Measurements from ENCODE around the gene CFAP97D2.
"Not testable (repeated sequence)": the region's sequence is repeated elsewhere in the genome, so short reads cannot be mapped to it uniquely, and the experiment has no call there.

CFAP97D2 gene

DNA sequence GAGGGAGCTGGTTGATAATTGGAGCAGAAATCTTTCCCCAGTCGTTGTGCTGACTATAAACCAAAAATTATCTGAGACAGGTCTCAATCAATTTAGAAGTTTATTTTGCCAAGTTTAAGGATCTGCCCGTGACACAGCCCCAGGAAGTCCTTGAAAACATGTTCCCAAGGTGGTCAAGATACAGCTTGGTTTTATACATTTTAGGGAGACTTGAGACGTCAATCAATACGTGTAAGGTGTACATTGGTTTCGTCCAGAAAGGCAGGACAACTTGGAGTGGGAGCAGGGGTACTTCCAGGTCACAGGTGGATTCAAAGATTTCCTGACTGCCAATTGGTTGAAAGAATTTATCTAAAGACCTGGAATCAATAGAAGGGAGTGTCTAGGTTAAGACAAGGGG, 17.6 kb downstream of the CFAP97D2 start:
- H3K4me3 ChIP-seq (replicated peaks; ENCODE audit: low read depth, low read length) = no peak overlapping the region
- DNase-seq (ENCODE audit: extremely low read depth, low read depth) = no peak

DNA sequence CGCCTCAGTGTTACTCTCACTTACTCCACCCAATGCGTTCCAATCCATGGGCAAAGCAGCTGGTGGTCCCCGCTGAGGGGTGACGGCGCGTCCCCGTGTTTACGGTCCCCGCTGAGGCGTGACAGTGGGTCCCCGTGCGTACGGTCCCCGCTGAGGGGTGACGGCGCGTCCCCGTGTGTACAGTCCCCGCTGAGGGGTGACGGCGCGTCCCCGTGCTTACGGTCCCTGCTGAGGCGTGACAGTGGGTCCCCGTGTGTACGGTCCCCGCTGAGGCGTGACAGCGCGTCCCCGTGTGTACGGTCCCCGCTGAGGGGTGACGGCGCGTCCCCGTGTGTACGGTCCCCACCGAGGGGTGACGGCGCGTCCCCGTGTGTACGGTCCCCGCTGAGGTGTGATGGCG, 19.5 kb downstream of the CFAP97D2 start:
- TF ChIP-seq, protein P1, sequence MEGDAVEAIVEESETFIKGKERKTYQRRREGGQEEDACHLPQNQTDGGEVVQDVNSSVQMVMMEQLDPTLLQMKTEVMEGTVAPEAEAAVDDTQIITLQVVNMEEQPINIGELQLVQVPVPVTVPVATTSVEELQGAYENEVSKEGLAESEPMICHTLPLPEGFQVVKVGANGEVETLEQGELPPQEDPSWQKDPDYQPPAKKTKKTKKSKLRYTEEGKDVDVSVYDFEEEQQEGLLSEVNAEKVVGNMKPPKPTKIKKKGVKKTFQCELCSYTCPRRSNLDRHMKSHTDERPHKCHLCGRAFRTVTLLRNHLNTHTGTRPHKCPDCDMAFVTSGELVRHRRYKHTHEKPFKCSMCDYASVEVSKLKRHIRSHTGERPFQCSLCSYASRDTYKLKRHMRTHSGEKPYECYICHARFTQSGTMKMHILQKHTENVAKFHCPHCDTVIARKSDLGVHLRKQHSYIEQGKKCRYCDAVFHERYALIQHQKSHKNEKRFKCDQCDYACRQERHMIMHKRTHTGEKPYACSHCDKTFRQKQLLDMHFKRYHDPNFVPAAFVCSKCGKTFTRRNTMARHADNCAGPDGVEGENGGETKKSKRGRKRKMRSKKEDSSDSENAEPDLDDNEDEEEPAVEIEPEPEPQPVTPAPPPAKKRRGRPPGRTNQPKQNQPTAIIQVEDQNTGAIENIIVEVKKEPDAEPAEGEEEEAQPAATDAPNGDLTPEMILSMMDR (IDR thresholded peaks at IDR 0.05; ENCODE audit: low read depth, low read length, missing control alignments) = no peak
- no peak for DNase-seq (ENCODE audit: extremely low read depth, low read depth)
- H3K4me3 ChIP-seq (replicated peaks; ENCODE audit: low read depth, low read length) = no peak overlapping the region

More for the DNA sequence above, 17.6 kb downstream of the CFAP97D2 start:
- TF ChIP-seq, protein P1 (IDR thresholded peaks at IDR 0.05; ENCODE audit: low read depth, low read length, missing control alignments) = no peak

DNA sequence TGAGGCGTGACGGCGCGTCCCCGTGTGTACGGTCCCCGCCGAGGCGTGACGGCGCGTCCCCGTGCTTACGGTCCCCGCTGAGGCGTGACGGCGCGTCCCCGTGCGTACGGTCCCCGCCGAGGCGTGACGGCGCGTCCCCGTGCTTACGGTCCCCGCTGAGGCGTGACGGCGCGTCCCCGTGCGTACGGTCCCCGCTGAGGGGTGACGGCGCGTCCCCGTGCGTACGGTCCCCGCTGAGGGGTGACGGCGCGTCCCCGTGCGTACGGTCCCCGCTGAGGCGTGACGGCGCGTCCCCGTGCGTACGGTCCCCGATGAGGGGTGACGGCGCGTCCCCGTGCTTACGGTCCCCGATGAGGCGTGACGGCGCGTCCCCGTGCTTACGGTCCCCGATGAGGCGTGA, 20.5 kb downstream of the CFAP97D2 start:
- not testable (repeated sequence) for H3K4me3 ChIP-seq (replicated peaks; ENCODE audit: low read depth, low read length); DNase-seq (ENCODE audit: extremely low read depth, low read depth)

DNA sequence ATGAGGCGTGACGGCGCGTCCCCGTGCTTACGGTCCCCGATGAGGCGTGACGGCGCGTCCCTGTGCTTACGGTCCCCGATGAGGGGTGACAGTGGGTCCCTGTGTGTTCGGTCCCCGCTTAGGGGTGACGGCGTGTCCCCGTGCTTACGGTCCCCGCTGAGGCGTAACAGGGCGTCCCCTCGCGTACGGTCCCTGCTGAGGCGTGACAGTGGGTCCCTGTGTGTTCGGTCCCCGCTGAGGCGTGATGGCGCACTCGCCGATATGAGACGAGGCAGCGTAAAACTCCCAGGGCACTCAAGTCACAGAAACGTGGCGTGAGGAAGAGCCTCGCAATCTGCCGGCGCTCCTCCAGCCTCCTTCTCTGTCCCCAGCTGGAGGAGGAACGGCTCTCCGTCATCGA, 20.9 kb downstream of the CFAP97D2 start:
- no peak overlapping the region for H3K4me3 ChIP-seq (replicated peaks; ENCODE audit: low read depth, low read length)
- DNase-seq (ENCODE audit: extremely low read depth, low read depth) = no peak
- TF ChIP-seq, protein P1 (IDR thresholded peaks at IDR 0.05; ENCODE audit: low read depth, low read length, missing control alignments) = no peak

DNA sequence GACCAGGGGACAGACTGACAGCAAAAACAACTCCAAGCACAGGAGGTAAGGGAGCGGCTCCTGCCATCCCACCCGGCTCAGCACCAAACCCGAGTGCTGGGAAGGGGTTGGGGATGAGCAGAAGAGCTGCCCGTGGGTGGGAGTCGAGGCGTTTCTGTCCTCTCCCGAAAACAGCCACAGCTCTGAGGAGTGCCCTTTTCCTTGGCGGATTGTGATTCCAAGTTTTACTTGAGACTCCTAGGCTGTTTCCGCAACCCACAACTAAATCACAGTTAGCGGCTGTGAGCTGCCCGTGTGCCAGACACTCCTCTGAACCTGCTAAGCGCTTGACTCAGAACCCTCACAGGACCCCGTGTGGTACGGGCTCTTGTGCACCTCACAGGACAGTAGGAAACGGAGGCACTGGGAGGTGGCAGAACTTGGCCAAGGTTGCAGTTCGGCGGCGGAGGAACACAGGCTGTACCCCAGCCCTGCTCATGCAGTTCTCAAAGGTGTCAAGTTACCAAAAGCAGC, 21.4 kb downstream of the CFAP97D2 start:
- no peak overlapping the region for H3K4me3 ChIP-seq (replicated peaks; ENCODE audit: low read depth, low read length)

DNA sequence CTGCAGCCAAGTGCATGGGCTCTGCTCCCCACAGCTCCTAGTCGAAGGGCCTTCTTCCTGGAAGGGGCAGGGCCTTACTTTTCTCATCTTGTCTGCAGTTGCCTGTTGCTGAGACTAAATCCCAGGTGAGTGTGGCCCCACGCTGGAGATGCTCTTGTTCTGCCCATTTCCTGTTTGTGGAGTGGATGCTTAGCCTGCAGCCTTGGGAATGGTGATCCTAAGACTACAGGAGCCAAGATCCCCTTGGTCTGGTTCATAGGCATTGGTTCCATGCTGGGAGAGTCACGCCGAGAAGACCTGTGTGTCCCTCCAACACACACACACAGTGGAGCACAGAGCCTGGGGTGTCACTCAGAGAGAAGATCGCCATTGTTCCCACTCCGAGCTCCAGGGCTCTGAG, 23.5 kb downstream of the CFAP97D2 start:
- TF ChIP-seq, protein P1 (IDR thresholded peaks at IDR 0.05; ENCODE audit: low read depth, low read length, missing control alignments) = no peak
- DNase-seq (ENCODE audit: extremely low read depth, low read depth) = no peak
- H3K4me3 ChIP-seq (replicated peaks; ENCODE audit: low read depth, low read length) = no peak overlapping the region

More for the DNA sequence above, 21.4 kb downstream of the CFAP97D2 start:
- DNase-seq (ENCODE audit: extremely low read depth, low read depth) = no peak
- TF ChIP-seq, protein P1 (IDR thresholded peaks at IDR 0.05; ENCODE audit: low read depth, low read length, missing control alignments) = no peak

DNA sequence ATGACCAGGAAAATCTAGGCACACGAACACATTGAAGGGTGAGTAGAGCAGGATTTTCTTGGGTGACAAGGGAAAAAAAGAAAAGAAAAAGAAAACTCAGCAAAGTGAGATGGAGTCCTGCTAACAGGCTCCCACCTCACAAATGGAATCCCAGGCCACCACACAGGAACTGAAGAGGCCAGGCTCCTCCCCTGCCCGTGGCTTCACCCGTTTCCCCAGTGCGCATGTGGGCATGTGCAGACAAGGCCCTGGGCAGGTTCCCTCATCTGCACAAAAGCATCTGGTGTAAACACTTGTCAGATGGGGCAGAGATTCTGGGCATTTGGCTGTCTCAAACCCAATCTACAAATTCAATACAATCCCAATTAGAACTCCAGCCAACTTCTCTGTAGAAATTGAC, 24.5 kb downstream of the CFAP97D2 start:
- no peak for DNase-seq (ENCODE audit: extremely low read depth, low read depth)
- no peak overlapping the region for H3K4me3 ChIP-seq (replicated peaks; ENCODE audit: low read depth, low read length)
- TF ChIP-seq, protein P1 (IDR thresholded peaks at IDR 0.05; ENCODE audit: low read depth, low read length, missing control alignments) = no peak
